HG03354 (cell line): ENCODE data around the gene DDIT3.
A peak's percentile ranks its signal among the peaks of the same experiment; 100 is the strongest.
"Not testable (repeated sequence)": the region's sequence is repeated elsewhere in the genome, so short reads cannot be mapped to it uniquely, and the experiment has no call there.

Source experiments
- ATAC-seq: cut with Tn5 transposase; IDR thresholded peaks from one replicate; pipeline ENCODE4 v1.9.1; 2021; ENCODE audit warnings: mild to moderate bottlenecking; ENCODE audit not compliant: unreplicated experiment, poor library complexity, severe bottlenecking

DDIT3 gene

GRCh38 chr12:57515408-57515933 lies 4.8 kb downstream of the DDIT3 start:
- ATAC-seq: no peak

GRCh38 chr12:57514720-57515407 lies 5.5 kb downstream of the DDIT3 start:
- ATAC-seq: no peak

GRCh38 chr12:57514246-57514645 lies 6.1 kb downstream of the DDIT3 start:
- not testable (repeated sequence) for ATAC-seq

GRCh38 chr12:57513677-57514076 lies 6.6 kb downstream of the DDIT3 start:
- ATAC-seq: not testable (repeated sequence)

GRCh38 chr12:57513266-57513665 lies 7.0 kb downstream of the DDIT3 start:
- ATAC-seq: no peak

- no peak for ATAC-seq
Observed at GRCh38 chr12:57512665-57513064, 7.6 kb downstream of the DDIT3 start.

- no peak for ATAC-seq
Observed at GRCh38 chr12:57511588-57512325, 8.6 kb downstream of the DDIT3 start.

GRCh38 chr12:57511161-57511560 lies 9.2 kb downstream of the DDIT3 start:
- ATAC-seq: no peak

GRCh38 chr12:57507796-57508195 lies 12.5 kb downstream of the DDIT3 start:
- ATAC-seq: not testable (repeated sequence)

GRCh38 chr12:57506541-57506940 lies 13.8 kb downstream of the DDIT3 start:
- not testable (repeated sequence) for ATAC-seq

- not testable (repeated sequence) for ATAC-seq
Observed at GRCh38 chr12:57502311-57502969, 17.9 kb downstream of the DDIT3 start.

- ATAC-seq: no peak
Observed at GRCh38 chr12:57500213-57500612, 20.1 kb downstream of the DDIT3 start.

- no peak for ATAC-seq
Observed at GRCh38 chr12:57498571-57498970, 21.7 kb downstream of the DDIT3 start.

- ATAC-seq: no peak
Observed at GRCh38 chr12:57498132-57498502, 22.2 kb downstream of the DDIT3 start.

GRCh38 chr12:57497223-57498131 lies 22.8 kb downstream of the DDIT3 start:
- ATAC-seq: no peak

- ATAC-seq: no peak
Observed at GRCh38 chr12:57496822-57497221, 23.5 kb downstream of the DDIT3 start.

GRCh38 chr12:57495051-57495701 lies 25.1 kb downstream of the DDIT3 start:
- ATAC-seq: not testable (repeated sequence)

GRCh38 chr12:57491393-57492280 lies 28.7 kb downstream of the DDIT3 start:
- ATAC-seq: peak; percentile 27
